Kidney capillary endothelial cell (primary cell): ENCODE results near the gene SPECC1L.
A peak's percentile ranks its signal among the peaks of the same experiment; 100 is the strongest.

Source experiments
- DNase-seq: peaks from one replicate; pipeline ENCODE4 v3.0.0-alpha.2; 2018; ENCODE audit warnings: low spot score

SPECC1L gene

GRCh38 chr22:24322522-24322921 is 51.9 kb downstream of the SPECC1L start:
- DNase-seq = no peak

- DNase-seq = no peak
Observed at GRCh38 chr22:24323233-24323632, 52.6 kb downstream of the SPECC1L start.

- DNase-seq = no peak
Observed at GRCh38 chr22:24323695-24324094, 53.1 kb downstream of the SPECC1L start.

GRCh38 chr22:24324137-24324536 is 53.5 kb downstream of the SPECC1L start:
- DNase-seq = no peak

GRCh38 chr22:24325105-24325757 is 54.6 kb downstream of the SPECC1L start:
- peak; percentile 77 for DNase-seq

- no peak for DNase-seq
Observed at GRCh38 chr22:24326266-24326665, 55.6 kb downstream of the SPECC1L start.

- DNase-seq = no peak
Observed at GRCh38 chr22:24327832-24328231, 57.2 kb downstream of the SPECC1L start.

GRCh38 chr22:24329453-24329852 is 58.8 kb downstream of the SPECC1L start:
- DNase-seq = no peak

GRCh38 chr22:24330636-24331035 is 60.0 kb downstream of the SPECC1L start:
- no peak for DNase-seq

- DNase-seq = no peak
Observed at GRCh38 chr22:24331468-24332440, 61.1 kb downstream of the SPECC1L start.

GRCh38 chr22:24333301-24333700 is 62.7 kb downstream of the SPECC1L start:
- DNase-seq = peak; percentile 63

GRCh38 chr22:24335496-24335895 is 64.9 kb downstream of the SPECC1L start:
- no peak for DNase-seq

- DNase-seq = no peak
Observed at GRCh38 chr22:24337894-24338645, 67.4 kb downstream of the SPECC1L start.

GRCh38 chr22:24338726-24339451 is 68.3 kb downstream of the SPECC1L start:
- no peak for DNase-seq

- DNase-seq = no peak
Observed at GRCh38 chr22:24339452-24339747, 68.8 kb downstream of the SPECC1L start.

GRCh38 chr22:24341627-24342026 is 71.0 kb downstream of the SPECC1L start:
- DNase-seq = no peak

GRCh38 chr22:24350627-24351026 is 80.0 kb downstream of the SPECC1L start:
- DNase-seq = no peak

GRCh38 chr22:24353121-24353520 is 82.5 kb downstream of the SPECC1L start:
- no peak for DNase-seq

GRCh38 chr22:24355574-24355973 is 84.9 kb downstream of the SPECC1L start:
- no peak for DNase-seq

- no peak for DNase-seq
Observed at GRCh38 chr22:24357547-24357946, 86.9 kb downstream of the SPECC1L start.

GRCh38 chr22:24358105-24358836 is 87.6 kb downstream of the SPECC1L start:
- no peak for DNase-seq
